Testis (tissue), 2 donors: ENCODE results near the gene HLA-DOA.

Experiments used
- CTCF ChIP-seq, 3 experiments: fragments of 450-650 bp in 2 of 3; fragments of 200-600 bp in 1 of 3; sonication (generic) in 1 of 3; IDR thresholded peaks; one replicate each; pipeline ENCODE4 v1.5.1; 2016 to 2019; ENCODE audit warnings: antibody characterized with exemption in 3 of 3, mild to moderate bottlenecking in 2 of 3, moderate library complexity in 1 of 3
- POLR2A ChIP-seq: fragments of 450-650 bp; IDR thresholded peaks from one replicate; pipeline ENCODE4 v1.6.1; 2017; ENCODE audit warnings: antibody characterized with exemption, mild to moderate bottlenecking, moderate library complexity

GRCh38 chr6:32967151-32968091 lies 42.0 kb downstream of the HLA-DOA start:
- TF ChIP-seq POLR2A (no peak), CTCF (IDR thresholded peaks at IDR 0.05) (peak; percentile 30 to 49 (median 39))
